H1 (cell line): ENCODE results near the gene CHRNA4. TPM values are rescaled to one million over a fixed set of nuclear protein-coding genes. Genes with fewer than 3 reads are reported as not detected.

Experiments used
- CTCF ChIA-PET: fragments of 300-600 bp; sonication (Branson Sonifier 250); formaldehyde crosslinking; loops from one replicate; lab custom pipeline; 2021; ENCODE audit not compliant: partially characterized antibody; lab: Charles Lee
- POLR2A ChIA-PET: fragments of 300-600 bp; sonication (Branson Sonifier 250); formaldehyde crosslinking; loops from one replicate; lab custom pipeline; 2021; ENCODE audit warnings: inconsistent platforms; ENCODE audit not compliant: partially characterized antibody; lab: Charles Lee
- DNase-seq, 2 experiments: peaks; one replicate each; pipeline versions ENCODE4 v3.0.0 to v3.0.0-alpha.2; 2010 to 2022; ENCODE audit warnings: low spot score in 2 of 2, low read depth in 1 of 2, mixed read lengths in 1 of 2
- FAIRE-seq: peaks from 2 replicates; lab custom pipeline; 2011; peaks lifted over from hg19 to GRCh38; lab: Jason Lieb, UNC
- H2AFZ ChIP-seq: 2 replicates; pipeline ENCODE4 v1.8.1; 2012; ENCODE audit warnings: low read length, inconsistent platforms
- H2AK5ac ChIP-seq: 2 replicates; pipeline ENCODE4 v1.6.1; 2013; ENCODE audit warnings: low read depth, low read length
- H2BK120ac ChIP-seq: replicated peaks from 2 replicates; pipeline ENCODE3; 2013; ENCODE audit warnings: low read depth, low read length, inconsistent platforms
- H2BK12ac ChIP-seq: 2 replicates; pipeline ENCODE4 v1.6.1; 2013; ENCODE audit warnings: low read depth, low read length
- H2BK15ac ChIP-seq: 2 replicates; pipeline ENCODE4 v1.6.1; 2013; ENCODE audit warnings: low read length
- H2BK20ac ChIP-seq: 2 replicates; pipeline ENCODE4 v1.6.1; 2013; ENCODE audit warnings: low read length
- H2BK5ac ChIP-seq: 2 replicates; pipeline ENCODE4 v1.6.1; 2013; ENCODE audit warnings: low read depth, low read length
- H3K14ac ChIP-seq: 2 replicates; pipeline ENCODE4 v1.6.1; 2013; ENCODE audit warnings: inconsistent platforms; ENCODE audit not compliant: insufficient read length
- H3K18ac ChIP-seq: 2 replicates; pipeline ENCODE4 v1.6.1; 2013; ENCODE audit warnings: low read length; ENCODE audit errors: extremely low read depth
- H3K23ac ChIP-seq: 2 replicates; pipeline ENCODE4 v1.6.1; 2013; ENCODE audit warnings: inconsistent platforms; ENCODE audit not compliant: insufficient read length
- H3K23me2 ChIP-seq: 2 replicates; pipeline ENCODE4 v1.6.1; 2013; ENCODE audit warnings: low read depth, low read length
- H3K27ac ChIP-seq: 2 replicates; pipeline ENCODE4 v1.6.1; 2011; ENCODE audit warnings: low read depth, low read length, inconsistent platforms
- H3K27me3 ChIP-seq, 4 experiments: replicated peaks in 1 of 4; 1 replicate in 1 of 4; 2 replicates in 3 of 4; pipeline versions ENCODE4 v1.6.1 to v1.8.1; 2011 to 2013; ENCODE audit warnings: low read length in 3 of 4, mild to moderate bottlenecking in 3 of 4, inconsistent platforms in 2 of 4, mixed read lengths in 2 of 4, moderate library complexity in 1 of 4; ENCODE audit not compliant: control insufficient read depth in 3 of 4, insufficient read depth in 3 of 4; ENCODE audit errors: extremely low read depth in 1 of 4
- H3K36me3 ChIP-seq, 4 experiments: 2 replicates each; pipeline versions ENCODE4 v1.6.1 to v1.8.1; 2011 to 2013; ENCODE audit warnings: mild to moderate bottlenecking in 4 of 4, low read length in 3 of 4, moderate library complexity in 2 of 4, control low read depth in 1 of 4, inconsistent platforms in 1 of 4; ENCODE audit not compliant: insufficient read depth in 4 of 4, control insufficient read depth in 2 of 4
- H3K4ac ChIP-seq: replicated peaks from 2 replicates; pipeline ENCODE3; 2013; ENCODE audit warnings: low read length, low read depth, mixed read lengths, inconsistent platforms; ENCODE audit not compliant: insufficient read length
- H3K4me1 ChIP-seq, 4 experiments: replicated peaks in 1 of 4; 1 replicate in 1 of 4; 2 replicates in 3 of 4; pipeline versions ENCODE4 v1.6.1 to v1.8.1; 2011 to 2013; ENCODE audit warnings: low read length in 3 of 4, inconsistent platforms in 2 of 4, mixed read lengths in 1 of 4; ENCODE audit not compliant: insufficient read depth in 4 of 4, control insufficient read depth in 3 of 4
- H3K4me2 ChIP-seq, 2 experiments: 2 replicates each; pipeline versions ENCODE4 v1.6.1 to v1.8.1; 2011 to 2013; ENCODE audit warnings: low read depth in 2 of 2, low read length in 2 of 2, control low read depth in 1 of 2, inconsistent platforms in 1 of 2, mild to moderate bottlenecking in 1 of 2; ENCODE audit not compliant: insufficient read depth in 1 of 2
- H3K4me3 ChIP-seq, 4 experiments: fragments of 200-600, 300-600 bp in 1 of 4; sonication (generic), shearing (Covaris generic), sonication (Bioruptor Twin) in 1 of 4; 2 replicates each; pipeline versions ENCODE4 v1.5.1 to v1.8.1; 2011 to 2016; ENCODE audit warnings: low read length in 4 of 4, low read depth in 3 of 4, control low read depth in 2 of 4, inconsistent platforms in 2 of 4, mild to moderate bottlenecking in 2 of 4, mixed read lengths in 1 of 4, moderate library complexity in 1 of 4; ENCODE audit not compliant: insufficient read depth in 2 of 4; ENCODE audit errors: extremely low read depth in 1 of 4
- H3K56ac ChIP-seq: replicated peaks from 2 replicates; pipeline ENCODE3; 2013; ENCODE audit warnings: low read depth, mild to moderate bottlenecking, mixed read lengths, low read length, inconsistent platforms; ENCODE audit not compliant: insufficient read length
- H3K79me1 ChIP-seq: 2 replicates; pipeline ENCODE4 v1.6.1; 2013; ENCODE audit warnings: low read depth, low read length, control low read depth
- H3K79me2 ChIP-seq, 2 experiments: 2 replicates each; pipeline versions ENCODE4 v1.6.1 to v1.8.1; 2012 to 2013; ENCODE audit warnings: low read length in 2 of 2, mild to moderate bottlenecking in 2 of 2, inconsistent platforms in 1 of 2; ENCODE audit not compliant: insufficient read depth in 2 of 2, control insufficient read depth in 1 of 2
- H3K9ac ChIP-seq, 4 experiments: replicated peaks in 1 of 4; 1 replicate in 1 of 4; 2 replicates in 3 of 4; pipeline versions ENCODE4 v1.6.1 to v1.8.1; 2011 to 2013; ENCODE audit warnings: low read depth in 3 of 4, low read length in 3 of 4, control low read depth in 2 of 4, mild to moderate bottlenecking in 2 of 4, moderate library complexity in 2 of 4, inconsistent platforms in 1 of 4; ENCODE audit errors: extremely low read depth in 1 of 4
- H3K9me3 ChIP-seq, 2 experiments: 2 replicates each; pipeline versions ENCODE4 v1.6.1 to v1.8.1; 2012 to 2013; ENCODE audit warnings: mild to moderate bottlenecking in 2 of 2, moderate library complexity in 2 of 2, control low read depth in 1 of 2, inconsistent platforms in 1 of 2, low read depth in 1 of 2, low read length in 1 of 2, mixed read lengths in 1 of 2; ENCODE audit not compliant: insufficient read depth in 2 of 2
- H4K20me1 ChIP-seq, 2 experiments: replicated peaks in 1 of 2; 2 replicates each; pipeline versions ENCODE3 to v1.8.1; 2011 to 2013; ENCODE audit warnings: inconsistent platforms in 2 of 2, low read length in 2 of 2, mild to moderate bottlenecking in 1 of 2; ENCODE audit not compliant: insufficient read depth in 2 of 2, control insufficient read depth in 1 of 2
- H4K5ac ChIP-seq: 2 replicates; pipeline ENCODE4 v1.6.1; 2013; ENCODE audit warnings: low read length, low read depth, mixed read lengths, inconsistent platforms; ENCODE audit not compliant: insufficient read length
- H4K8ac ChIP-seq: 2 replicates; pipeline ENCODE4 v1.8.0; 2013; ENCODE audit warnings: mild to moderate bottlenecking, moderate library complexity, low read length, inconsistent platforms; ENCODE audit not compliant: insufficient read depth; ENCODE audit errors: extremely low read depth
- H4K91ac ChIP-seq: replicated peaks from 2 replicates; pipeline ENCODE3; 2013; ENCODE audit warnings: low read length, mixed read lengths, inconsistent platforms; ENCODE audit not compliant: insufficient read length
- ASH2L ChIP-seq: fragments of 200-600, 300-600 bp; sonication (generic); IDR thresholded peaks from one replicate; pipeline ENCODE4 v1.7.1; 2017; ENCODE audit warnings: low read length
- BACH1 ChIP-seq: IDR thresholded peaks from 2 replicates; pipeline ENCODE4 v1.6.1; 2012; ENCODE audit warnings: low read length, improper control_type of control experiment
- CHD1 ChIP-seq: IDR thresholded peaks from 2 replicates; pipeline ENCODE4 v1.6.1; 2012; ENCODE audit warnings: low read depth, low read length, improper control_type of control experiment
- EZH2 ChIP-seq: fragments of 200-600 bp; sonication (generic); IDR thresholded peaks from 2 replicates; pipeline ENCODE4 v1.7.1; 2012; ENCODE audit warnings: low read depth, mild to moderate bottlenecking, moderate library complexity, low read length, inconsistent platforms; ENCODE audit not compliant: severe bottlenecking
- GABPA ChIP-seq: IDR thresholded peaks from 2 replicates; pipeline ENCODE4 v1.6.1; 2011; ENCODE audit warnings: mild to moderate bottlenecking, low read length, moderate library complexity, borderline replicate concordance; ENCODE audit not compliant: insufficient read depth
- MAFK ChIP-seq: IDR thresholded peaks from 2 replicates; pipeline ENCODE4 v1.6.1; 2012; ENCODE audit warnings: low read depth, mild to moderate bottlenecking, improper control_type of control experiment, low read length
- SIX5 ChIP-seq: IDR thresholded peaks from 2 replicates; pipeline ENCODE4 v1.6.1; 2011; ENCODE audit warnings: mild to moderate bottlenecking, low read depth, low read length
- SRF ChIP-seq: IDR thresholded peaks from 2 replicates; pipeline ENCODE4 v1.6.1; 2011; ENCODE audit warnings: mild to moderate bottlenecking, low read depth, low read length, moderate library complexity
- TAF1 ChIP-seq: IDR thresholded peaks from 2 replicates; pipeline ENCODE4 v1.6.1; 2011; ENCODE audit warnings: mild to moderate bottlenecking, low read depth, low read length
- WGBS, 2 experiments: shearing (Covaris generic) in 1 of 2; methylation state at CpG; one replicate each; pipeline versions ENCODE4 v1.1.6 to v1.1.7; 2013 to 2015; ENCODE audit warnings: low lambda C conversion rate in 2 of 2, mixed read lengths in 2 of 2, inconsistent platforms in 1 of 2, low coverage in 1 of 2, missing lambda C conversion rate in 1 of 2; ENCODE audit not compliant: insufficient replicate concordance in 2 of 2, insufficient coverage in 1 of 2, insufficient read length in 1 of 2; ENCODE audit errors: extremely low coverage in 1 of 2, missing lambda C conversion rate in 1 of 2; 5-methylcytosine and 5-hydroxymethylcytosine counted together
- polyA plus RNA-seq, 7 experiments: library from polyadenylated mRNA; depleted of rRNA in 3 of 7; stranded (reverse) in 5 of 7; unstranded in 2 of 7; fragments of >200 nt in 5 of 7; fragments of 200-250 nt in 2 of 7; gene quantifications; 1 replicate in 5 of 7; 2 replicates in 1 of 7; 4 replicates in 1 of 7; pipeline versions ENCODE4 v1.2.1 to v1.2.3, GENCODE V29; 2011 to 2013; ENCODE audit warnings: missing spikeins in 2 of 7, mixed read lengths in 2 of 7
- total RNA-seq: library from RNA; stranded (reverse); fragmentation: NEBNext Ultra II Directional; extraction: Animal tissue kit (Norgen Biotek cat#: 25700); gene quantifications from 2 replicates; pipeline ENCODE4 v1.2.1, GENCODE V29; 2021

The CHRNA4 gene
- total and polyA plus RNA-seq, 2 of the 8 experiments (the other 6 are each of a cell fraction or from before 2014, with no cell fraction given), result 4.3 to 5.7 TPM

DNA sequence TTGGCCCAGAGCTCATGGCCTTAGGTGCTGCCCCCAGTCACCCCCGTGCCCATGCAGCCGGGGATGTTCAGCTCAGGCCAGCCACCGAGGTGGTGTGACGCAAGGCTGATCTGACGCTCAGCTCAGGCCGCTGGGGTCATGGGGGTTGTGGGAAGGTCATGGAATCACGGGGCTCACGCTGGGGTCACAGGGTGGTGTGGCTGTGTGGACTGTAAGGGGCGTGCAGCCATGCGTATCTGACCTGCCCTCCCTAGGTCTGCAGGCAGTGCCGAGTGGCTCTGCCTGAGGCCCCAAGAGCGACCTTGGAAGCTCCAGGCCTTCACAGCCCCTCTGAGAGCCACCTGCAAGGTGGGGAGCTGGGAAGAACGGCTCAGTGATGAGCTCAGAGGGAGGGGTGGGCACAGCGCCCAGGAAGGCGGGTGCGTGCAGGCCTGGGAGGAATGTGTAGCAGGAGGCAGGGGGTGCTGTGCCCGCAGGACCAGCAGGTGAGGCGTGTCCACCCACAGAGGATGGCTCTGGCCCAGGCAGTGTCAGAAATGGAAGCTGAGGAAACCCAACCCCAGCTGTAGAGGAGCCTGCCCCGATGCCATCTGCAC is 27.8 kb downstream of the CHRNA4 start:
- no peak for TF ChIP-seq EZH2
- no peak for TF ChIP-seq CHD1
- no peak for TF ChIP-seq MAFK
- no peak for TF ChIP-seq ASH2L
- TF ChIP-seq SIX5, result no peak
- TF ChIP-seq TAF1, result no peak
- TF ChIP-seq SRF, result no peak
- TF ChIP-seq GABPA, result no peak
- TF ChIP-seq BACH1, result no peak
- no peak overlapping the region for H3K14ac ChIP-seq
- 88% methylated on average over 19 of the region's 19 CpGs; no CpG with 5 or more reads in 1 of the 2 experiments for WGBS, 2 experiments
- H3K4ac ChIP-seq, result no peak overlapping the region
- H3K9ac ChIP-seq, result no peak overlapping the region
- no peak overlapping the region; the same call in 1 of the 2 replicates for H4K8ac ChIP-seq
- H3K23me2 ChIP-seq, result no peaks in the 10 kb centered on the region
- no peak overlapping the region for H2BK120ac ChIP-seq
- no peak overlapping the region for H3K18ac ChIP-seq
- FAIRE-seq, result no peak
- H3K36me3 ChIP-seq, result no peaks in the 10 kb centered on the region
- H3K56ac ChIP-seq, result no peak overlapping the region
- H4K20me1 ChIP-seq, result peaks cover 0 to 3% of the 10 kb centered on the region in 2 experiments
- no peak overlapping the region for H3K4me2 ChIP-seq
- H4K5ac ChIP-seq, result no peak overlapping the region
- no peaks in the 10 kb centered on the region for H3K79me2 ChIP-seq
- no peak overlapping the region for H2BK12ac ChIP-seq
- no peak overlapping the region for H2BK5ac ChIP-seq
- peaks cover 10 to 20% of the 10 kb centered on the region in 2 experiments for H3K9me3 ChIP-seq
- no peak overlapping the region for H2BK15ac ChIP-seq
- no peak overlapping the region for H3K27ac ChIP-seq
- no peak overlapping the region for H2BK20ac ChIP-seq
- peaks cover 0 to 5% (median 1%) of the 10 kb centered on the region in 4 experiments; a peak in 3 of 7 replicates for H3K4me1 ChIP-seq
- no peak for DNase-seq
- no peak overlapping the region for H3K4me3 ChIP-seq
- no peak overlapping the region for H2AK5ac ChIP-seq
- H2AFZ ChIP-seq, result no peak overlapping the region
- H3K79me1 ChIP-seq, result 0 out of 2 replicates have a peak, but pooled peaks cover 2% of the 10 kb centered on the region
- POLR2A ChIA-PET, result no interaction called here
- H3K27me3 ChIP-seq, result peaks cover 0 to 5% (median 0%) of the 10 kb centered on the region in 4 experiments; a peak in 3 of 7 replicates
- no peak overlapping the region for H3K23ac ChIP-seq
- no peak overlapping the region for H4K91ac ChIP-seq
- CTCF ChIA-PET, result interaction anchor here (0.9 to 2.2 kb wide), 9 partner anchors 11 to 110 kb away, joined by 3 to 9 read pairs (median 4); no protein-coding TSS in a partner anchor
